ENCODE results near the gene NUP188. TPM values are rescaled to one million over a fixed set of nuclear protein-coding genes. Genes with fewer than 3 reads are reported as not detected.
A peak's percentile ranks its signal among the peaks of the same experiment; 100 is the strongest.

NUP188 gene
- total RNA-seq, 2 experiments from 2014 or later = 128 to 130 TPM

- H3K27ac Mint-ChIP-seq = peak overlapping the region; percentile 72
- no peaks in the 10 kb centered on the region for H3K9me3 Mint-ChIP-seq
- H3K36me3 Mint-ChIP-seq = peaks cover 31% of the 10 kb centered on the region
- DNase-seq = no peak
- H3K27me3 Mint-ChIP-seq = no peaks in the 10 kb centered on the region
- peaks cover 56% of the 10 kb centered on the region for H3K4me1 Mint-ChIP-seq
- peak overlapping the region; percentile 25 for H3K4me3 Mint-ChIP-seq
These were observed 37.6 kb upstream of the NUP188 start for GRCh38 chr9:128909859-128910258.

GRCh38 chr9:128910906-128911305, 36.6 kb upstream of the NUP188 start:
- Mint-ChIP-seq H3K4me3 (no peak overlapping the region), H3K9me3 (no peaks in the 10 kb centered on the region), H3K4me1 (peaks cover 55% of the 10 kb centered on the region), H3K27ac (no peak overlapping the region), H3K27me3 (no peaks in the 10 kb centered on the region), H3K36me3 (peaks cover 31% of the 10 kb centered on the region)
- no peak for DNase-seq

GRCh38 chr9:128911529-128912035, 35.9 kb upstream of the NUP188 start:
- no peak overlapping the region for H3K4me3 Mint-ChIP-seq
- DNase-seq = no peak
- H3K27me3 Mint-ChIP-seq = no peaks in the 10 kb centered on the region
- H3K9me3 Mint-ChIP-seq = no peaks in the 10 kb centered on the region
- peaks cover 31% of the 10 kb centered on the region for H3K36me3 Mint-ChIP-seq
- H3K27ac Mint-ChIP-seq = no peak overlapping the region
- peaks cover 52% of the 10 kb centered on the region for H3K4me1 Mint-ChIP-seq

- H3K4me3 Mint-ChIP-seq = no peak overlapping the region
- H3K27me3 Mint-ChIP-seq = no peaks in the 10 kb centered on the region
- DNase-seq = no peak
- H3K9me3 Mint-ChIP-seq = no peaks in the 10 kb centered on the region
- H3K4me1 Mint-ChIP-seq = peaks cover 50% of the 10 kb centered on the region
- peaks cover 29% of the 10 kb centered on the region for H3K36me3 Mint-ChIP-seq
- peak overlapping the region; percentile 30 for H3K27ac Mint-ChIP-seq
These were observed 35.1 kb upstream of the NUP188 start for GRCh38 chr9:128912270-128912853.

GRCh38 chr9:128913048-128913900, 34.2 kb upstream of the NUP188 start:
- H3K4me3 Mint-ChIP-seq = no peak overlapping the region
- no peak for DNase-seq
- no peaks in the 10 kb centered on the region for H3K9me3 Mint-ChIP-seq
- H3K27me3 Mint-ChIP-seq = no peaks in the 10 kb centered on the region
- H3K36me3 Mint-ChIP-seq = peaks cover 22% of the 10 kb centered on the region
- H3K4me1 Mint-ChIP-seq = peaks cover 50% of the 10 kb centered on the region
- H3K27ac Mint-ChIP-seq = peak overlapping the region; percentile 30

GRCh38 chr9:128913995-128914772, 33.3 kb upstream of the NUP188 start:
- Mint-ChIP-seq H3K4me3 (no peak overlapping the region), H3K9me3 (no peaks in the 10 kb centered on the region), H3K36me3 (peaks cover 14% of the 10 kb centered on the region), H3K27ac (no peak overlapping the region), H3K4me1 (peaks cover 50% of the 10 kb centered on the region), H3K27me3 (no peaks in the 10 kb centered on the region)
- DNase-seq = no peak

- no peak overlapping the region for H3K27ac Mint-ChIP-seq
- DNase-seq = no peak
- H3K4me1 Mint-ChIP-seq = peaks cover 36% of the 10 kb centered on the region
- no peaks in the 10 kb centered on the region for H3K27me3 Mint-ChIP-seq
- no peak overlapping the region for H3K4me3 Mint-ChIP-seq
- peaks cover 9% of the 10 kb centered on the region for H3K36me3 Mint-ChIP-seq
- no peaks in the 10 kb centered on the region for H3K9me3 Mint-ChIP-seq
These were observed 31.3 kb upstream of the NUP188 start for GRCh38 chr9:128916204-128916603.

DNA sequence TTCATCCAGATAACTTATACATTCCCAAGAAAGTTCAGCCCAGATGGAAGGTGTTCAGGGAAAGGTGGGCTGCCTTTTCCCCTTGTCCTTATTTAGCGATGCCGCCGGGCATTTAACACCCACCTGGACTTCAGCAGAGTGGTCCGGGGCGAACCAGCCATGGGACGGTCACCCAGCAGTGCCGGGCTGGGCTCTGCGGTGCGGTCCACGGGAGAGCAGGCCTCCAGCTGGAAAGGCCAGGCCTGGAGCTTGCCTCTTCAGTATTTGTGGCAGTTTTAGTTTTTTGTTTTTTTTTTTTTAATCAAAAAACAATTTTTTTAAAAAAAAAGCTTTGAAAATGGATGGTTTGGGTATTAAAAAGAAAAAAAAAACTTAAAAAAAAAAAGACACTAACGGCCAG, 30.8 kb upstream of the NUP188 start:
- no peak overlapping the region for H3K27ac Mint-ChIP-seq
- DNase-seq = no peak
- no peaks in the 10 kb centered on the region for H3K27me3 Mint-ChIP-seq
- peaks cover 31% of the 10 kb centered on the region for H3K4me1 Mint-ChIP-seq
- H3K4me3 Mint-ChIP-seq = no peak overlapping the region
- peaks cover 9% of the 10 kb centered on the region for H3K36me3 Mint-ChIP-seq
- no peaks in the 10 kb centered on the region for H3K9me3 Mint-ChIP-seq

GRCh38 chr9:128917151-128917849, 30.2 kb upstream of the NUP188 start:
- peaks cover 25% of the 10 kb centered on the region for H3K4me1 Mint-ChIP-seq
- no peak for DNase-seq
- H3K36me3 Mint-ChIP-seq = peaks cover 7% of the 10 kb centered on the region
- no peak overlapping the region for H3K27ac Mint-ChIP-seq
- H3K4me3 Mint-ChIP-seq = no peak overlapping the region
- H3K9me3 Mint-ChIP-seq = no peaks in the 10 kb centered on the region
- no peaks in the 10 kb centered on the region for H3K27me3 Mint-ChIP-seq

DNA sequence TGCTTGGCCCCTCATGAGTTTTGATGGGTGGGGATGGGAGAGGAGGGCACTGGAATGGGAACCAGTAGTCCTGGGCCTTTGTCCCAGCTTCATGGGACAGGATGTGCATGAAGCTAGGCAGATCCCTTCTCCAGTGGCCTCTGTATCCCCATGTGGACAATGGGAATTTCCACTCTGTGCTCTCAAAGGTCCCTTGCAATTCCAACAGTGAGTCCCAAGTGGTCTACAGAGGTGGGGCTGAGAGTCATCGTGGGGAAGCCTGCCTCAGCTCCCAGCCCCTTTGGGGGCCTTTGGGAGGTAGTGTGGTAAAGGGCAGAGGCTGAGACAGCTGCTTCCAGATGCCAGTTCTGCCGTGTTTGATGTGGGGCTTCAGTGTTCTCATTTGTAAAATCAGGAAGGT, 28.6 kb upstream of the NUP188 start:
- no peaks in the 10 kb centered on the region for H3K27me3 Mint-ChIP-seq
- DNase-seq = no peak
- no peaks in the 10 kb centered on the region for H3K9me3 Mint-ChIP-seq
- H3K27ac Mint-ChIP-seq = peak overlapping the region; percentile 19
- peaks cover 9% of the 10 kb centered on the region for H3K4me1 Mint-ChIP-seq
- no peak overlapping the region for H3K4me3 Mint-ChIP-seq
- no peaks in the 10 kb centered on the region for H3K36me3 Mint-ChIP-seq

DNA sequence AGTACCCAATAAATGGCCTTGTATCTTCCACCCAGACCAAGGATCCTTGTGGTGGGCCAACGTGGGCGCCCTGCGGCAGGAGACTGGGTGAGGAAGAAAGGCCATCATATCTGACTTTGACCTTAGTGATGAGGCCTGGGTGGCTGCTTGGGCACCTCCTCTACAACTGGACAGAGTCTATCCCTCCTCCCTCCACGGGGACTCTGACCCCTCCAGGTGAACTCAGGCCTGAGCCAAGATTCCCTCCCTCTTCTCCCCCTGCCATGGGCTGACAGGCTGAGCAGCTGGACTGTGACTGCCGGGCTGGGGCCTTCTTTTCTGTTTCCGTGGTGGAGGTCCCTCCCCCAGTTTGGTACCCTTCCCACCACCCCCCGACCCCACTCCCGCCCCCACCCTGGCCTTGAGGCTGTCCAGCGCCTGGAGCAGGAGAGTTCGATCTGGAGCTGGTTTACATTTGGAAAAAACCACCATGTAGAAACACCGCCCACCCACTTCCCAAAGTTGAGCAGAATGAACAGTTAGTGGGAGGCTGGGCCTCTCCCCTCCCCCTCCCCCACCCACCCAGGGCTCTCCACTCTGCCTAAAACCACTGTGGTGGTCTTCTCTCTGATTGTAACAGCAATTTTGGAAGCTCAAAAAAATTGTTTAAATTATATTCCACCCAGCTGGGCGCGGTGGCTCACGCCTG, 28.0 kb upstream of the NUP188 start:
- Mint-ChIP-seq H3K9me3 (no peaks in the 10 kb centered on the region), H3K4me3 (no peak overlapping the region), H3K27me3 (no peaks in the 10 kb centered on the region), H3K4me1 (peaks cover 6% of the 10 kb centered on the region), H3K27ac (no peak overlapping the region), H3K36me3 (no peaks in the 10 kb centered on the region)
- DNase-seq = no peak

- peak within 1 kb of the TSS; percentile 46 for H3K27ac Mint-ChIP-seq
- H3K27me3 Mint-ChIP-seq = no peaks in the 10 kb centered on the region
- H3K9me3 Mint-ChIP-seq = no peaks in the 10 kb centered on the region
- H3K4me3 Mint-ChIP-seq = peak within 1 kb of the TSS; percentile 42
- no peaks in the 10 kb centered on the region for H3K36me3 Mint-ChIP-seq
- no peak for DNase-seq
- H3K4me1 Mint-ChIP-seq = peaks cover 5% of the 10 kb centered on the region
These were observed 27.0 kb upstream of the NUP188 start, which contains the start of gene PHYHD1 for GRCh38 chr9:128920381-128921058. TSS of gene PHYHD1 (plus strand) at chr9:128920982. CDS start at chr9:128922324, 1,342 bp downstream.

DNA sequence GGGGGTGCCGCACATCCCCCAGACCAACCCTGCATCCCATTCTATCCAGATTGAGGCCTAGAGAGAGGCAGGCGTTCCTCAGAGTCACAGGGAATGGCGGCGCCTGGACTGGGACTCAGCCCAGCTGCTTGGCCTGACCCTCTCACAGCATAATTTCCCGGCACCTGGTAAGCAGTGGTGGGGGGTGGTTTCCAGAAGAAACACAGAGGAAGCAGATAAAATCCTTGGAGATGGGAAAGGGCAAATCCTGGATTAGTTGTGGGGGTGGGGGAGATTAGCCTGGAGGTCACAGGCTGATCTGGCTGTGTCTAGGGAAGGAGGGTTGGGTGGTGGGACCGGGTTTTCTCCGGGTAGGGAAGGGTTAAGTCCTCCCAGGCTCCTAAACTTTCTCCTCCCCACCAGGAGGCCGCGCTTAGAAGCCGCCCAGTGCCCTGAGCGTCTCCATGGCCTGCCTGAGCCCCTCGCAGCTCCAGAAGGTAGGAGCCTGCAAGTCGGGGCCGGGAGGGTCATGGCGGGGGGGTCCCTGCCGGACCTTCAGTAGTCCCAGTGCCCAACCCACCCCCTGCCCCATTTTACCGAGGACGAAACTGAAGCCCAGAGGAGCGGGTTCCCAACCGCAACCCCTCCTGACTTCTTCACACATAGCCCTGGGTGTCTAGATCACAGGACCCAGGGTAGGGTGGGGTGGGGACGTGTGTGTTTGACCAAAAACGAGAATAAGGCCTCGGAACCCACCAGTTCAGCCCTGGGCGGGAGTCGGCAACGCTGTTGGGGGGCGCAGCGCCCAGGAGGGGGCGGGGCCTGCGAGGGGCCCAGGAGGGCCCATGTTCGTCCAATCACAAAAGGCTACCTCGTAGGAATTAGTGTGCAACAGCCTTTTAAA, 25.4 kb upstream of the NUP188 start:
- Mint-ChIP-seq H3K36me3 (no peaks in the 10 kb centered on the region), H3K27ac (no peak overlapping the region), H3K4me1 (peaks cover 9% of the 10 kb centered on the region), H3K4me3 (peak overlapping the region; percentile 42), H3K9me3 (no peaks in the 10 kb centered on the region), H3K27me3 (no peaks in the 10 kb centered on the region)
- peak; percentile 57 for DNase-seq
